K562 (cell line): Measurements from ENCODE around the gene DNAJB14. TPM values are rescaled to one million over a fixed set of nuclear protein-coding genes. Genes with fewer than 3 reads are reported as not detected.

Experiments used
- ARID3A ChIP-seq: IDR thresholded peaks from 2 replicates; pipeline ENCODE4 v1.6.1; 2012; ENCODE audit warnings: low read depth, low read length, improper control_type of control experiment, borderline replicate concordance
- BMI1 ChIP-seq: fragments of 150-350 bp; IDR thresholded peaks from 2 replicates; pipeline ENCODE4 v1.6.1; 2014; ENCODE audit warnings: low read length
- HDGF ChIP-seq: fragments of 450-650 bp; IDR thresholded peaks from 2 replicates; pipeline ENCODE4 v1.6.1; 2016
- ILK ChIP-seq: fragments of 450-650 bp; IDR thresholded peaks from 2 replicates; pipeline ENCODE4 v1.6.1; 2016; ENCODE audit warnings: missing genetic modification characterization, low read depth, mild to moderate bottlenecking, missing compliant biosample characterization, moderate library complexity, borderline replicate concordance
- KHSRP ChIP-seq: fragments of 450-650 bp; IDR thresholded peaks from 2 replicates; pipeline ENCODE4 v1.6.1; 2017
- L3MBTL2 ChIP-seq: fragments of 450-650 bp; IDR thresholded peaks from 2 replicates; pipeline ENCODE4 v1.6.1; 2016; ENCODE audit warnings: mild to moderate bottlenecking, moderate library complexity
- POLR2AphosphoS2 ChIP-seq: IDR thresholded peaks from 2 replicates; pipeline ENCODE4 v1.6.1; 2012; ENCODE audit warnings: low read length, improper control_type of control experiment
- SPI1 ChIP-seq: IDR thresholded peaks from 2 replicates; pipeline ENCODE4 v1.6.1; 2011; ENCODE audit warnings: low read depth, low read length, control low read depth, borderline replicate concordance
- ZNF174 ChIP-seq: fragments of 250-450 bp; sonication (Bioruptor Pico); IDR thresholded peaks from 2 replicates; pipeline ENCODE4 v1.4.0; 2020; ENCODE audit warnings: mild to moderate bottlenecking
- ZNF253 ChIP-seq: fragments of 250-450 bp; sonication (Bioruptor Pico); conservative IDR thresholded peaks from 2 replicates; pipeline ENCODE4 v1.6.1; 2021; ENCODE audit warnings: mild to moderate bottlenecking
- polyA plus RNA-seq, 8 experiments: library from polyadenylated mRNA; depleted of rRNA in 4 of 8; stranded (reverse) in 5 of 8; unstranded in 3 of 8; fragments of >200 nt; fragmentation: Nextera tagmentation in 2 of 8; fragmentation: Illumina TruSeq in 1 of 8; extraction: Ambion mirVana in 2 of 8; extraction: Trizol in 1 of 8; gene quantifications; 2 replicates each; pipeline versions ENCODE4 v1.2.1 to v1.2.3, GENCODE V29; 2011 to 2014; ENCODE audit warnings: inconsistent platforms in 1 of 8, missing spikeins in 1 of 8
- total RNA-seq, 7 experiments: library from RNA; depleted of rRNA in 6 of 7; stranded (reverse); fragments of >200 nt in 6 of 7; fragmentation: Illumina TruSeq in 2 of 7; extraction: Trizol in 2 of 7; gene quantifications; 2 replicates each; pipeline versions ENCODE4 v1.2.1 to v1.2.3, GENCODE V29; 2011 to 2021; ENCODE audit warnings: low replicate concordance in 1 of 7
- TF ChIP-seq, protein P1 (sequence below): sonication (generic); formaldehyde crosslinking; IDR thresholded peaks from 2 replicates; pipeline ENCODE4 v1.8.1; 2023; ENCODE audit warnings: mild to moderate bottlenecking, missing genetic modification reagents, moderate library complexity
- TF ChIP-seq, protein P2 (sequence below): sonication (generic); formaldehyde crosslinking; IDR thresholded peaks from 2 replicates; pipeline ENCODE4 v1.8.1; 2023; ENCODE audit warnings: mild to moderate bottlenecking, missing genetic modification reagents
- TF ChIP-seq, protein P3 (sequence below), 2 experiments: fragments of 450-650 bp; formaldehyde crosslinking in 1 of 2; IDR thresholded peaks; 2 replicates each; pipeline versions ENCODE4 v1.4.0 to v1.6.1; 2014 to 2020; ENCODE audit warnings: mild to moderate bottlenecking in 2 of 2, borderline replicate concordance in 1 of 2, low read depth in 1 of 2

The DNAJB14 gene
- total and polyA plus RNA-seq, 9 of the 15 experiments (the other 6 are each of a cell fraction or from before 2014, with no cell fraction given), result 5.5 to 28.0 (median 12.7) TPM

GRCh38 chr4:99949034-99949998 lies 2.9 kb upstream of the DNAJB14 start (continued):
- TF ChIP-seq, protein P1, sequence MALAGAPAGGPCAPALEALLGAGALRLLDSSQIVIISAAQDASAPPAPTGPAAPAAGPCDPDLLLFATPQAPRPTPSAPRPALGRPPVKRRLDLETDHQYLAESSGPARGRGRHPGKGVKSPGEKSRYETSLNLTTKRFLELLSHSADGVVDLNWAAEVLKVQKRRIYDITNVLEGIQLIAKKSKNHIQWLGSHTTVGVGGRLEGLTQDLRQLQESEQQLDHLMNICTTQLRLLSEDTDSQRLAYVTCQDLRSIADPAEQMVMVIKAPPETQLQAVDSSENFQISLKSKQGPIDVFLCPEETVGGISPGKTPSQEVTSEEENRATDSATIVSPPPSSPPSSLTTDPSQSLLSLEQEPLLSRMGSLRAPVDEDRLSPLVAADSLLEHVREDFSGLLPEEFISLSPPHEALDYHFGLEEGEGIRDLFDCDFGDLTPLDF (CRISPR knock-in tag), result peak; percentile 26; the same call in 1 of the 2 replicates
- TF ChIP-seq, protein P2, sequence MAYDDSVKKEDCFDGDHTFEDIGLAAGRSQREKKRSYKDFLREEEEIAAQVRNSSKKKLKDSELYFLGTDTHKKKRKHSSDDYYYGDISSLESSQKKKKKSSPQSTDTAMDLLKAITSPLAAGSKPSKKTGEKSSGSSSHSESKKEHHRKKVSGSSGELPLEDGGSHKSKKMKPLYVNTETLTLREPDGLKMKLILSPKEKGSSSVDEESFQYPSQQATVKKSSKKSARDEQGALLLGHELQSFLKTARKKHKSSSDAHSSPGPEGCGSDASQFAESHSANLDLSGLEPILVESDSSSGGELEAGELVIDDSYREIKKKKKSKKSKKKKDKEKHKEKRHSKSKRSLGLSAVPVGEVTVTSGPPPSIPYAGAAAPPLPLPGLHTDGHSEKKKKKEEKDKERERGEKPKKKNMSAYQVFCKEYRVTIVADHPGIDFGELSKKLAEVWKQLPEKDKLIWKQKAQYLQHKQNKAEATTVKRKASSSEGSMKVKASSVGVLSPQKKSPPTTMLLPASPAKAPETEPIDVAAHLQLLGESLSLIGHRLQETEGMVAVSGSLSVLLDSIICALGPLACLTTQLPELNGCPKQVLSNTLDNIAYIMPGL (CRISPR knock-in tag), result no peak
- TF ChIP-seq KHSRP (peak; percentile 41; the same call in 1 of the 2 replicates), L3MBTL2 (peak; percentile 49), ZNF253 (CRISPR knock-in tag) (no peak), SPI1 (no peak), BMI1 (no peak), ILK (tag) (no peak), POLR2AphosphoS2 (peak; percentile 73; the same call in 1 of the 2 replicates), ZNF174 (CRISPR knock-in tag) (no peak), ARID3A (0 out of 2 replicates have a peak, but pooled peaks have one; percentile 40), HDGF (0 out of 2 replicates have a peak, but pooled peaks have one; percentile 14)
- TF ChIP-seq, protein P3, sequence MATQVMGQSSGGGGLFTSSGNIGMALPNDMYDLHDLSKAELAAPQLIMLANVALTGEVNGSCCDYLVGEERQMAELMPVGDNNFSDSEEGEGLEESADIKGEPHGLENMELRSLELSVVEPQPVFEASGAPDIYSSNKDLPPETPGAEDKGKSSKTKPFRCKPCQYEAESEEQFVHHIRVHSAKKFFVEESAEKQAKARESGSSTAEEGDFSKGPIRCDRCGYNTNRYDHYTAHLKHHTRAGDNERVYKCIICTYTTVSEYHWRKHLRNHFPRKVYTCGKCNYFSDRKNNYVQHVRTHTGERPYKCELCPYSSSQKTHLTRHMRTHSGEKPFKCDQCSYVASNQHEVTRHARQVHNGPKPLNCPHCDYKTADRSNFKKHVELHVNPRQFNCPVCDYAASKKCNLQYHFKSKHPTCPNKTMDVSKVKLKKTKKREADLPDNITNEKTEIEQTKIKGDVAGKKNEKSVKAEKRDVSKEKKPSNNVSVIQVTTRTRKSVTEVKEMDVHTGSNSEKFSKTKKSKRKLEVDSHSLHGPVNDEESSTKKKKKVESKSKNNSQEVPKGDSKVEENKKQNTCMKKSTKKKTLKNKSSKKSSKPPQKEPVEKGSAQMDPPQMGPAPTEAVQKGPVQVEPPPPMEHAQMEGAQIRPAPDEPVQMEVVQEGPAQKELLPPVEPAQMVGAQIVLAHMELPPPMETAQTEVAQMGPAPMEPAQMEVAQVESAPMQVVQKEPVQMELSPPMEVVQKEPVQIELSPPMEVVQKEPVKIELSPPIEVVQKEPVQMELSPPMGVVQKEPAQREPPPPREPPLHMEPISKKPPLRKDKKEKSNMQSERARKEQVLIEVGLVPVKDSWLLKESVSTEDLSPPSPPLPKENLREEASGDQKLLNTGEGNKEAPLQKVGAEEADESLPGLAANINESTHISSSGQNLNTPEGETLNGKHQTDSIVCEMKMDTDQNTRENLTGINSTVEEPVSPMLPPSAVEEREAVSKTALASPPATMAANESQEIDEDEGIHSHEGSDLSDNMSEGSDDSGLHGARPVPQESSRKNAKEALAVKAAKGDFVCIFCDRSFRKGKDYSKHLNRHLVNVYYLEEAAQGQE (IDR thresholded peaks at IDR 0.05; ENCODE audit: borderline replicate concordance), result peak; percentile 10
- TF ChIP-seq, protein P3 (CRISPR knock-in tag; IDR thresholded peaks at IDR 0.05; ENCODE audit: low read depth), result no peak
